ENCODE measurements around the gene PDE4C.

The PDE4C gene

GRCh38 chr19:18225702-18226468 lies at the start of gene PDE4C:
TSS of gene PDE4C (minus strand) at chr19:18226438. CDS start at chr19:18226415, 23 bp downstream.
- DNase-seq (ENCODE audit: low read depth) = no peak

- DNase-seq (ENCODE audit: low read depth) = peak; percentile 79
These were observed 48.6 kb upstream of the PDE4C start for GRCh38 chr19:18274781-18275356.

- no peak for DNase-seq (ENCODE audit: low read depth)
These were observed 48.1 kb upstream of the PDE4C start, which contains the start of gene IQCN for GRCh38 chr19:18274219-18274780. TSS of gene IQCN (minus strand) at chr19:18274452. CDS start at chr19:18269478, 4,974 bp downstream.

- no peak for DNase-seq (ENCODE audit: low read depth)
These were observed 47.5 kb upstream of the PDE4C start for GRCh38 chr19:18273561-18274218.

- no peak for DNase-seq (ENCODE audit: low read depth)
These were observed 45.2 kb upstream of the PDE4C start for GRCh38 chr19:18271433-18271841.

GRCh38 chr19:18270326-18270725 lies 44.1 kb upstream of the PDE4C start:
- no peak for DNase-seq (ENCODE audit: low read depth)

- DNase-seq (ENCODE audit: low read depth) = no peak
These were observed 43.0 kb upstream of the PDE4C start for GRCh38 chr19:18269070-18269723.

- DNase-seq (ENCODE audit: low read depth) = no peak
These were observed 40.8 kb upstream of the PDE4C start for GRCh38 chr19:18266771-18267686.

- DNase-seq (ENCODE audit: low read depth) = no peak
These were observed 39.3 kb upstream of the PDE4C start for GRCh38 chr19:18265582-18265981.

- no peak for DNase-seq (ENCODE audit: low read depth)
These were observed 38.8 kb upstream of the PDE4C start for GRCh38 chr19:18264971-18265540.

GRCh38 chr19:18264137-18264854 lies 38.1 kb upstream of the PDE4C start:
- DNase-seq (ENCODE audit: low read depth) = no peak

GRCh38 chr19:18263324-18264136 lies 37.3 kb upstream of the PDE4C start:
- no peak for DNase-seq (ENCODE audit: low read depth)

GRCh38 chr19:18262917-18263316 lies 36.7 kb upstream of the PDE4C start:
- DNase-seq (ENCODE audit: low read depth) = no peak

GRCh38 chr19:18262144-18262543 lies 35.9 kb upstream of the PDE4C start:
- DNase-seq (ENCODE audit: low read depth) = no peak

- DNase-seq (ENCODE audit: low read depth) = no peak
These were observed 35.2 kb upstream of the PDE4C start for GRCh38 chr19:18261474-18261873.

GRCh38 chr19:18259893-18260292 lies 33.7 kb upstream of the PDE4C start:
- no peak for DNase-seq (ENCODE audit: low read depth)

- DNase-seq (ENCODE audit: low read depth) = no peak
These were observed 31.5 kb upstream of the PDE4C start for GRCh38 chr19:18257503-18258470.
